ENCODE results near the gene DIPK1C.

DIPK1C gene

GRCh38 chr18:74414953-74415515, 42.1 kb downstream of the DIPK1C start:
- no peak for DNase-seq

DNA sequence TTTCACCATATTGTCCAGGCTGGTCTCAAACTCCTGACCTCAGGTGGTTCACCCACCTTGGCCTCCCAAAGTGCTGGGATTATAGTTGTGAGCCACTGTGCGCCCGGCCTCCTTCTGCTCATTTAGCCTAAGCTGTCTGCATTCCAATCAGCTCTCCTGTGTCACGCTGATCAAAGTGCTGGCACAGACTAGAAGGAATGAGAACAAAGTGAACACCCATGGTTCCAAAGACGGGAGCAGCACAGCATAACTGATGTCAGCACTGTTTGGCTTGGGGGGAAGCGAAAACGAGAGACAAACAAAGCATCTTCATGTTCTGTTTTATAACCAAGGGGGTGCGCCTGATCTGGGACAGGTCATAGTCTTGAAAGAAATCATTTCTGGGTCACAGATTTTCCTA, 43.3 kb downstream of the DIPK1C start:
- no peak for DNase-seq

- DNase-seq = no peak
Measured at GRCh38 chr18:74412116-74412880, 44.8 kb downstream of the DIPK1C start.

GRCh38 chr18:74411475-74411874, 45.6 kb downstream of the DIPK1C start:
- no peak for DNase-seq

DNA sequence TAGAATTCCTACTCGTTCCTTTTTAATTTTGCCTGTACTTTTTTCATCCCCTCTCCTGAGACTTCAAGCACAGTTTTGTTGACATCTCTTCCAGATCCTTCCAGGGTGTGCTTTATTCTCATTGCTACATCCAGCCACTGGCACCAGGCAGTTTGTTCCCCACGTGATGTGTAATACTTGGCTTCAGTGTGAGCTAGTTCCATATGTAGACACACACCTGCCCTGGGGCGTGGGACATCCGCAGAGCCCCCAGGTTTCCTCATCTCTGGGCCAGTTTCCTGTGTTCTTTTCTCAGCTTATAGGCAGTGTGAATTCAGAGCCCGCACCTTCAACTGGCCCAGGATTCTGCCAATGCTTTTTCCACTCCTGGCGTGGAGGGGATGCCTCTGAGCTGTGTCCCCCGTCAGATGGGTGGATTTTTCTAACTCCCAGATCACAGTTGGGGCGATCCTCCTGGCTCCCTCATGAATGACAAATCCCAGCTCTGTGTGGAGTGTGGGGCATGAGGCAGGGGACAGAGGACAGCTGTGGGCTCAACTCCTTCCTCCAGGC, 46.6 kb downstream of the DIPK1C start:
- DNase-seq = no peak

DNA sequence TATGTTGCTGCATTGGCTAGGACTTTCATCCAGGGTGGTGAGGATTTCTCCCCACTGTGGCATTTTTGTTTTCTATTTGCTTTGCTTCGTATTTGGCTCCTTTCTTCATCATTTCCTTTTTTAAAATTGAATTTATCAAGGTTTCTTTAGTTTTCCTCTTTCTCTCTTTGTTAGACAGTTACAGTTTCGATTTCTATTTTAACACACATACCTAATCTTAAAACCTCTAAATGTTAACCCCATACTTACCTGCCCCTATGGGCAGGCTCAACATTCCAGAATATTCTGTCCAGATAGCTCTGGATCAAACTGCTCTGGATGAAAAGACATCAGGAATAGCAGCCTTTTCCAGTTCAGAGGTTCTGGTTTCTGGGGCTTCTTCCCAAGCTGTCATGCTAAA, 49.2 kb downstream of the DIPK1C start:
- DNase-seq = no peak

GRCh38 chr18:74402806-74403433, 54.2 kb downstream of the DIPK1C start:
- DNase-seq = no peak

DNA sequence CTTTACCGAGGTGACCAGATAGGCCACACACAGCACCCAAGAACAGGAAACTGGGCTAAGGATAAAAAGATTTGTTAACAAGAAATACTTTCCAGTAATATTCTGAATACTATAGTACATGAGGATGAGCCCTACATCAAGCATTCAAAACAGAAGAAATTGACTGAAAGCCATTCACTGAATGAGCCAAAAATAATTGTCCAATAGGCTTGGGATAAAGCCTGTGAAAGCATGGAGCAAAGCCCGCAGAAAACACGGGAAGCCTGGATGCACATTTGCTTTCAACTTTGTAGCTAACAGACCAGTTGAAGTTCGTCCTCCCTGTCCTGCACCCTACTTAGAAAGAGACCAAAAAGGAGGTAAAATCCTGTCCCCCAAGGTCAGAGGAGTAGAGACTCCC, 56.3 kb downstream of the DIPK1C start:
- no peak for DNase-seq

GRCh38 chr18:74399091-74399887, 57.8 kb downstream of the DIPK1C start:
- DNase-seq = no peak

DNA sequence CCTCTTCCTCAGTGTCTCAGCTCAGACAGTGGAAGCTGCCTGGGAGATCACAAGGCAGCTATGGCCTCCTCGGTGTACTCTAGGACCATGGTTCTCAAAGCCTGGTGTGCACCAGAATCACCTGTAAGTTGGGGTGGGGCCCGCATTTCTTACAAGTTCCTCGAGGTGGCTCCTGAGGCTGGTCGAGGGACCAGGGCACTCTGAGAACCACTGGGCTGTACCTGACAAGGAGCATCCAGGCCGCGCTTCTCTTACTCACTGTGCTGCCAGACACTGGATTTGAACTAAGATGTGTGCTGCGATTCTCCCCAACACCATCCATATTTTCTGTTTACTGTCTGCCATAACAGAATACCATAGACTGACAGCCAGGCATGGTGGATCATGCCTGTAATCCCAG, 59.5 kb downstream of the DIPK1C start:
- no peak for DNase-seq

DNA sequence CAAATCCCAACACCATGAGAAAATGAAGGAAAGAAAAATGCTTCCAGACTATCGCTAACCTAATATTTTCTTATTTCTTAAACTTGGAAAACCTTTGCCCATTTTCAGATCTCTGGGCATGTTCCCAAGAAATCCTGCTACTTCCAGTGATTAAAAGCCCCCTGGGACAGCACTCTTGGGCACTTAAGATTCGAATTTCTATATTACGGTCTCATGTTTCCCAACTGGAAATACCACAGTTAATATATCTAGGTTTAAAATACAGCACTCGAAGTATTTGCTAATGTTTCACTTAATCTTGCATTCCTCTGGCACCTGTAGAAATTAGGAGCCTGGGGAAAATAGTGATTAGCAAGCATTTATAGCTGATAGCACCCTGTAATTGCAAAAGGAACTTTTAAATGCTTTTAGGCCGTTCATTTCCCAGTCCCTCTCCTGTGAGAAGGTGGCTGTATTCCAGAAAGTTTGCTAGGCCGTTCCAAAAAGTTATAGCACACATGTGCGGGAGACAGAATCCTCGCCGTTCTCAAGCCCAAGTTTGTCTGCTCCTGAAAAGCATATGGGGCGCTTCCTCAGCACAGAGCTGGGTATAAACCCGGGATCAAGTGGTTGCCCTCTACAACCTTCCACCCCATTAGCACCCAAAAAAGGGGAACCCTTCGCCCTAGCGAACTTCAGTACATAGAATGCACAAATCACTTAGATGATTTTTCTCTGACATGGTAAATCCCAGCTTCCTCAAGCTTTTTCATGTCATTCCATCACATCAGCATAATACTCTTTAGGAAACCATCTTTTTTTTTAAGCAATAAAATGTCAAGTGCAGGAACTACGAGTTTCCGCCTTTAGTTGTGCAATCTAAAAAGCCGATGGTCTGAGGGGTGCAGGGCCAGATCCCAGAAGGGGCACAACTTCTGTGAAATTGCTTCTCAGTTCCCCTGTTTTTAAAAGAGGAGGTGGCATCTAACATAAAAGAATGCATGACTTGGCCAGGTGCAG, 60.6 kb downstream of the DIPK1C start:
- no peak for DNase-seq

- DNase-seq = no peak
Measured at GRCh38 chr18:74395648-74396154, 61.4 kb downstream of the DIPK1C start.

GRCh38 chr18:74395006-74395405, 62.1 kb downstream of the DIPK1C start:
- DNase-seq = no peak

DNA sequence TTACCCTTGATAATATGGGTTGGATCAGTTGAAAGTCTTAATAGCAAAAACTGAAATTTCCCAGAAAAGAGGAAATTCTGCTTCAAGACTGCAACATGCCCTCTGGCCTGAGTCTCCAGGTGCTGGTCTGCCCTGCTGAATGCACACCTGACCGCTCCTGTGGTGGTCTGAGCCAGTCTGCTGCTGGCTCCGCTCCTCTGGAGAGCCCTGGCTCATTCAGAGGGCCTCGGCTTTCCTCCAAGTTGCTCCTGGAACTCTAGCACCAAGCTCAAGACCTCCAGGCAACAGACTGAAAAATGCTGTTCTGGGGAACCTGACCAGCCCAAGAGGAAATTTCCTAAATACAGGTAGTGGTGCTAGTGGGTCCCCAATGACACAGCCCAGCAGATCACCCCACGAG, 64.8 kb downstream of the DIPK1C start:
- no peak for DNase-seq

- DNase-seq = no peak
Measured at GRCh38 chr18:74390900-74391299, 66.2 kb downstream of the DIPK1C start.

- DNase-seq = no peak
Measured at GRCh38 chr18:74389991-74390390, 67.1 kb downstream of the DIPK1C start.

DNA sequence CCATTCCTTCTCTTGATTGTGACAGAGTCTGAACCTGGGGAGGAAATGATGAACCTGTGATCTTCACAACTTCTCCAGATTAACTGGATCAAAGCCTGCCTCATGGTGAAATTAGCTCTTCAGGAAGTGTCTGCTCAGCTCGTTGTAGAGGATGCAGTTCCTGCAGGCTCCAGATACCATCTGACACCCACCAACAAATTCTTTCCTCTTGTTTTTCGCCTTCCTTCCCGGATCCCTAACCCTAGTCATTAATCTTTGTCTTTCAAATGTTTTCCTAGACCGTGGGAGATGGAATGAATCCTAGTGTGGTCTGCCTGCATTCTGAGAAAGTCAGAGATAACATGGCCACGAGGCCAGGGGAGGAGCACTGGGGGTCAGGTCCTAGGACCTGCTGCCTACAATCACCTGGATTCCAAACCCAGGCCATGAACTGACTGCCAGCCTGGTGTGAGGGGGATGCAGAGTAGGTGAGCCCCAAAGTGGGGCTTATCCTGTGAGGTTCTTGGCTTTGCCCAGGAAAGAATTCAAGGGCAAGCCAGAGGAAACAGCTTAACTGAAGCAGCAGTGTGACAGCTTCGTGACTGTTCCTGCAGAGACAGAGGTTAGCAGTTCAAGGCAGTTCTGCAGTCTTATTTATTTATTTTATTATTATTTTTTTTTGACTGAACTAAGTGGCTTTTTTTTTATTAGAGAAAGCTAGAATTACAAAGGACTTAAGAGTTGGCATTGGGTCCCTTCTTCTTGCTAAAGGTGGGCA, 67.8 kb downstream of the DIPK1C start:
- DNase-seq = no peak

- no peak for DNase-seq
Measured at GRCh38 chr18:74388227-74388626, 68.9 kb downstream of the DIPK1C start.

DNA sequence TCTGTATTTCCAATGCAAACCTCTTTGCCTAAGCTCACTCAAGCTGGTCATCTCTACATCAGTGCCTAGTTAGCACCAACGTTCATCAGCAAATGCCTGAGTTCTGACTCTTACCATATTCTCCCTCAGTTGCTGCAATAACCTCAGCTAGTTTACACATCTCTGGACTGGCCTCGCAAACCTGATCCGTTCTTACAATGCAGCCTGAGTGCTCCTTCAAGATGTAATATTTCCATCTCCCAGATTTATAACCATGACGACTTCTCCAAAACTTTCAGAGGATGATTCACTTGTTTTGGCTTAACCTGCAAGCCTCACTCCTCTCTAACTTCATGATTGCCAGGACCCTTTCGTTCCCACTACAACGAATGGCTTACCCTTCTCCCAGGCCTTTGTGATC, 69.7 kb downstream of the DIPK1C start:
- no peak for DNase-seq
